ACHN (cell line): Measurements from ENCODE around the gene SIAE.

ENCODE experiments used
- DNase-seq: peaks from one replicate; pipeline ENCODE4 v3.0.0-alpha.2; 2015
- in situ Hi-C: cut with HindIII; loops from 2 replicates; pipeline ENCODE4 v1.10.0; 2017; ENCODE audit warnings: low sequenced_read_pairs, low pct_ligation_motif_present, low pct_unique_long_range_greater_than_20kb

The SIAE gene

DNA sequence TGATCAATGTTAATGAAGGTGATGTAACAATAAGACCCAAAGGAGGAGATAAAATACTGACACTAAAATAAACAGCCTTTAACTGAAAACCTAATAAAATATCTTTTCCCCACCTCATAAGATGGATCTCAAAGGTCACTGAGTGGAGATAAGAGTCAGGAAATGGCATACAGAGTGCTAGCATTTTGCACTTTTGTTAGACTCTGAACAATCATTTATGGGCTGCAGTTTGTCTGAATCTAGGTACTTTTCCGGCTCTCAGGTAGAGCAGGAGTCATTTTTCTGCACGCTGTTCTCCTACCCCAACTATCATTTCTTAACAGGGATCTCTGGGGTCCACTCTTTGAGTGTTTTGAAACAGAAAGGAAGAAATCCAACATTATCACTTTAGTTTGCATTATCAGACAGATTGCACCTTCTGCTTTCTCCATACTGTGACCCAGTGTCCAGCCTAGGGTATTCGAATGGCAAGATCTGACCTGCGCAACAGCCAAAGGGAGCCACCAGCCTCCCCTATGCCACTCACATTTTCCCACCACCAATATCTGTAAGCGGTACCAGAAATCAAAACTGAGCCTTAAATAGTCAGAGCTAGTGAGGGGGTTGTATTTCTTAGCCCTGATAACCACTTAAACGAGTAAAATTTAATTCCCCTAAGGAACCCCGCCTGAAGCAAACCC is 863 bp downstream of the SIAE start:
- DNase-seq, result no peak
- in situ Hi-C loops, result no loop called here

DNA sequence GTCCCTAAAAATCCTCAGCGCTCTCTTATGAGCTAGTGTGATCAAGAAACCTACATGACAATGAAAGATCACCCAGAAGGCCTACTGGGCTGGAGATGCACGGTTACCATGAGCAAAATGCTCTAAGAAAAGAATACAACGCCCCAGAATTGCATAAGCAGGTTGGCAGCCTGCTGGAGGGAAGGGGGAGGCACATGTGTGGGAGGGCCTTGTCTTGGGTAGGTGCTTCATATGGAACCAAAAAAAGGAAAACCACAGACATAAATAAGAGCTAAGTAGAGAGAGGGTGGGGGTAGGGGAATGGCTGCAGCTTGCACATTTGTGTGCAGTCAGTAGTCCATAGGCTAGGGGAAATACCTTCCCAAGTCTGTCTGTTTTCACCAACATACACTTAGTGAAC is 2.8 kb downstream of the SIAE start:
- no peak for DNase-seq
- in situ Hi-C loops, result no loop called here

DNA sequence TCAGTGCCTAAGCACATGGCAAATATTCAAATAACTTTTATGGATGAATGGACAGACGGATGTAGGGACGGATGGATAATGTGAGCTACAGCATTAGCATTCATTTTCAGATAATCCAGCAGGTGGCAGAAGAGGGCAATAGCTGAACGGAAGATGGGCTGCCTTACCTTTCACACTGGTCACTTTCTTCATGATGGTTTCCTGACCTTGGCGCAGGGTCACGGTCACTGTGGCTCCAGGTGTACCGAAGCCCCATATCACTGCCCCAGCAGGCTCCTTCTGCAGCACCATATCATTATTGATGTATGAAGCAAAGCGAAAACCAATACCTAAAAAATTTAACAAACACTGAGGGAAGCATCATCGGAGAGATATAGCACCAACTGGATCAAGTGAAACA is 4.3 kb downstream of the SIAE start:
- in situ Hi-C loops, result no loop called here
- DNase-seq, result peak; percentile 47

DNA sequence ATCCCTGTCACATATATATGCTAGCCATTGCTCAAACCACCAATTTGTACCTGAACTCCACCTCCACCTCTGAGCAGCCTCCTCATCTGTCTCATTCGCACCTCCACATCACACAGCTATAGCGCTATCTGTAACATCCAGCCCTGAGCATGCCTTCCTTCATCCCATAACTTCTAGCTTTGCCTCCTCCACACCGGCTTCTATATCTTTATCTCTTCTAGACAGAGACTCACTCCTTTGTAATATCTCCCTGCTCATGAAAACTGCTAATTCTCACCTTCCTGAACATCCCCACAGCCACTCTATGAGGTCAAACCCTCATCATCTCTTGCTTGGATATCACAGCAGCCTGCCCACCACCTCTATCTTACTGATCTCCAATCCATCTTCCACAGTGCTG is 5.9 kb downstream of the SIAE start:
- no peak for DNase-seq
- in situ Hi-C loops, result no loop called here

DNA sequence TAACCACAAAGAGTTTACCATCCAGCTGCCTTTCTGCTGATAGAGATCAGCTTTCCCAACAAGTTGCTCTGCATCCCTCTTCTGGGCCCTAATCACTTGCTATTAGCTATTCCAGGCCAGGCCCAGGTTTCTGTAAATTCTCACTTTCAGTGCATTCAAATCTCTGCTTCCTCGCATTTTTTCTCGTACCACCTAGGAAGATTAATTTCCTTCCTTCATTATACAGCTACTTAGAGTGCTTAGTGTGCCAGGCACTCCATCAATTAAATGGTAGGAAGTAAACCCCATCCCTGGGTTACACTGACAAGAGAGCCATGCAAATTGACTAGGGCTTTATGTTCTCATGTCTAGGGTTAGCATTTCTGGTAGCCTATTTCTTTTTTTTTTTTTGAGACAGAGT is 9.7 kb downstream of the SIAE start:
- no peak for DNase-seq
- in situ Hi-C loops, result no loop called here

DNA sequence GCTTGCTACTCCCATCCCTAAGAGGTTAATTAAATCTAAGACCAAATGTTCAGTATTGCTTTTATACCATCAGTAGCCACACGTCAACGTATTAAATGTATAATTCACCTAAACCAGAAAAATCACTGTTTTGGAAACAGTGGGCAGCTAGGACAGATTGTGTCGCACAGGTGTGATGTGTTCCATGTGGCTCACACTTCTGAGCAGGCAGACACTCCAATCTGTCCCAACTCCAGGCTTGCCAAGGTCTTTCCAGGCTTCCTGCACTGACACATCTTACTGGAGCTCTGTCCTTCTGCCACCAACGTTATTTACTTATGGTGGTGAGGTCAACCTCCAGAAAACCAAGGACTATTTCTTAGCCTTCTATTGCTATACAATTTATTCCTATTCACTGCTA is 11.4 kb downstream of the SIAE start:
- in situ Hi-C loops, result no loop called here
- no peak for DNase-seq

DNA sequence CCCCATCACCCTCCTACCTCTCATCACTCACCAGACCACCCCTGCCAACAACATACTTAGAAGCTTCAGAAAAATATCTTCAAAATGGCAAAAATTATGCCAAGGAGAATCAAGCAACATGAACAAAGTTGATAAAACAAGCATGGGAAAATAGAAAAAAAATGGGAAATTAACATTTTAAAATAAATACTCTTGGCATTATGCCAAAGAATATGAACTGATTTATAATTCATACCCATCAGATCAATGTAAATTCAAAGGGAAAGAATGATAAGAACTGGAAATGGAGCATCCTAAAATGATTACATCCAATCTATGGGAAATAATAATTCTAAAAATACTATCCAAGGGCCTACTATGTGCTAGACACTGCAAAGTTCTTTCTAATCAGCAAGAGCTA is 12.0 kb downstream of the SIAE start:
- in situ Hi-C loops, result no loop called here

DNA sequence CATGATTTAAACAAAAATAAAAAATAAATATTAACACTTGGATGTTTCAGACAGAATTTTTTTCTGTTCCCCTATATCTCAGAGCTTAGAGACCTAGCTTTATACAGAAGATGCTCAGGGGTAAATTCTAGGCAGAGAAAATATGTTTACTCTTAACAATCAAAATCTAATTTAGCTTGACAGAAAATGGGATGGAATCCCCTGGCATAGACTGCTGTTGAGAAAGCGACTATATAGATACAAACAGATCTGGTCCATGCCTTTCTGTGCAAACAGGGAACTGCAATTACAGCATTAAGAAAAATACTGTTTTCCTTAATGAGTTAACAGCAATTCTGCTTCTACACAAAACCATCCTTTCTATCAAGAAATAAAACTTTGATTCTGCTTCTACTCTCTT is 14.6 kb downstream of the SIAE start:
- DNase-seq, result no peak
- in situ Hi-C loops, result no loop called here

More for the DNA sequence above, 12.0 kb downstream of the SIAE start:
- no peak for DNase-seq

DNA sequence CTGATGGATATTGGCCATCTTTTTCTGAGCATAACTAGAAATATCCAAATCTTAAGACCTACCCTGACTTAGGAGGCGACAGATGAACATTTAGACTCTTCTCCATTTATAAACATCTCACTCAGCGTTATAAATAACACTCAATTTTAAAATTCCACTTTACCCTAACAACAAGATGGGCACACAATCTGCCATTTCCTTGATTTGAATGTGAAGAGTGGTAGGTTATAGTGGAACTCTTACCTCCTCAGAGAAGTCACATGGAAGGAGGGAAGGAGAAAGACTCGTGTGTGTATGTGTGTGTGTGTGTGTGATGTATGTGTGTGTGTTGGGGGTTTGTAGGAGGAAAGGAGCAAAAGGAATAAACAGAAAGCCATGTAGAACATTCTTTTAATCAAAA is 15.0 kb downstream of the SIAE start:
- in situ Hi-C loops, result no loop called here

DNA sequence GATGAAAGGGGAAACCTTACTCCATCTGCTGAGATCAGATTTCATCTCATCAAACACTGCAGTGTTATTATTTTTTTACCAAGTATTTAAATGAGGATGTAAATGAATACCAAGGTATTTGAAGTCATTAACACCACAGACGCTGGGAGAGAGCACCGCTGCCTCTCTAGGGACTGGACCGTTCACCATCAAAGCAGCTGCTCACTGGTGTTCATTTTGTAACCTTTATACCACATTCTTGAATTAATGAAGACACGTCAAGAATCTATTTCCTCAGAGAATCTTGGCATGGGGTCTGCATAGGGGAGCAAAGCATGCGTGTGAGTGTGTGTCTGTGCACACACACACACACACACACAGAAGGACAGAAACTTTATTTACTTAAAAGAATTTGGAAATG is 15.6 kb downstream of the SIAE start:
- in situ Hi-C loops, result no loop called here
- DNase-seq, result no peak

More for the DNA sequence above, 15.0 kb downstream of the SIAE start:
- no peak for DNase-seq

DNA sequence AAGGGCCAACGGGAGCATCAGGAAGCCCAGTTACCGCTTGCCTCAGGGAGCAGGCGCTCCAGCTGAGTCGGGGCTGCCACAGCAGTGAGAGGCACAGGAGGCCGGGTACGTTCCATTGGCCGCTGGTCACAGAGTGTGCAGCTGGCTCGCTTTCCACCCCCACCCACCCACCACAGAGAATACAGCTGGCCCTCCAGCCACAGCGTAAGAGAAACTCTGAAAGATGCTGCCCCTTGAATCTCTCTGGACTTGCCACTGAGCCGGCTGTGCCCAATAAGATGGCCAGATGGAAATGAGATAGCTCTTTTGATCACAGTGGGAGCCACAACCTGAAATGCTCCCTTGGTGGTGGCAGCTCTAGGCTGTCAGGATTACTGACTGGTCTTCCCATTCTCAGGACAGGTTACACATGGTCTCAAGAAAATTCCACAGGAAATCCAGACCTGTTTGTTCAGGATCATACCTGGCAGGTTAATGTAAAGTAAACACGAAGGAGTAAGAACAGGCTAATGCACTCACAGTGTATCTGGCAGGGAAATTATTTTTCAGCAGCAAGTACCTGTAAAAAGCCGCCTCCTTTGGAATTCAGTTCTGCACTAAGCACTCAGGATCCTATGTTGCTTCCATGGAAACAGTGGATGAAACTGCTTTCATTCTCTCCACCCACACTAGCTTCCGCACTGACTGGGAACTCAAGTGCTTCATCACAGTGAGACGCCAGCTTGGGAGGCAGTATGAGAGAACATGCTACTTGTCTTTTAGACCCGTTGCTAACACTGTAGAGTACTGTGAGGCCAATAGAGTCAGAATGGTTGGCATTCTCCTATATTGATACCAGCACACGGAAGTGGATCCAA is 16.5 kb downstream of the SIAE start:
- no peak for DNase-seq
- in situ Hi-C loops, result no loop called here

DNA sequence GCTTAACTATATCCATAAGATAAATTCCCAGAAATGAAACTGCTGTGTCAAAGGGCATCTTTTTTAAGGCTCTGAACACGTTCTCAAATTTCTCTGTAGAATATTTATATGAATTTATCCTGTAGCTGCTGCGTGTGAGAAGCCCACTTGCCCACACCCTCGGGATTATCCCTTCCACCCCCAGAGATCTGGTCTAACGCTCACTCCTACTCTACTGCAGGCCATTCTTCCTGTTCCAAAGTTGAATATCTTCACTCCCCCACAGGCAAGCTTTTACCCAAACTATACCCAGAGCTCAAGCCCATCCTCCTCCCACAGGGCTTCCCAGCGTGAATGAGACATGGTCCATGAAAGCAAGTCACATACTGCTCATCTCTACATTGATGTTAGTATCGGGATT is 24.9 kb downstream of the SIAE start:
- in situ Hi-C loops, result no loop called here
- DNase-seq, result no peak

DNA sequence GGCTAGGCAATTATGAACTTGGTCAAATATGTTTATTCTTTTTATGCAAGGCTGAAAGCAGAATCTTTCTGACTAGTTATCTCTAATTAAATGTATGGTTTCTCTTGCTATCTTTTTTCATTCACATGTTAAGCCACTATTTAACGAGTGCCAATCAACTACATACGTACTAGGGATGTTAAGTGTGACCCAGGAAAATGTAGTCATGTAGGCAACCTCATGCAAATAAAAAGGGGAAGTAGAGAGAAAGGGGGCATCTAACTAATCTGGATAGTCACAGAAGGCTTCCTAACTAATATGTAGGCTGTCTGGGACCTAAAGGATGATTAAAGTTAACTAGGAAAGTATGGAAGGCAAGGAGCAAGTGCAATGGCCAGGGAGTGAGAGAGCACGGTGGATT is 27.4 kb downstream of the SIAE start:
- in situ Hi-C loops, result no loop called here
- no peak for DNase-seq

DNA sequence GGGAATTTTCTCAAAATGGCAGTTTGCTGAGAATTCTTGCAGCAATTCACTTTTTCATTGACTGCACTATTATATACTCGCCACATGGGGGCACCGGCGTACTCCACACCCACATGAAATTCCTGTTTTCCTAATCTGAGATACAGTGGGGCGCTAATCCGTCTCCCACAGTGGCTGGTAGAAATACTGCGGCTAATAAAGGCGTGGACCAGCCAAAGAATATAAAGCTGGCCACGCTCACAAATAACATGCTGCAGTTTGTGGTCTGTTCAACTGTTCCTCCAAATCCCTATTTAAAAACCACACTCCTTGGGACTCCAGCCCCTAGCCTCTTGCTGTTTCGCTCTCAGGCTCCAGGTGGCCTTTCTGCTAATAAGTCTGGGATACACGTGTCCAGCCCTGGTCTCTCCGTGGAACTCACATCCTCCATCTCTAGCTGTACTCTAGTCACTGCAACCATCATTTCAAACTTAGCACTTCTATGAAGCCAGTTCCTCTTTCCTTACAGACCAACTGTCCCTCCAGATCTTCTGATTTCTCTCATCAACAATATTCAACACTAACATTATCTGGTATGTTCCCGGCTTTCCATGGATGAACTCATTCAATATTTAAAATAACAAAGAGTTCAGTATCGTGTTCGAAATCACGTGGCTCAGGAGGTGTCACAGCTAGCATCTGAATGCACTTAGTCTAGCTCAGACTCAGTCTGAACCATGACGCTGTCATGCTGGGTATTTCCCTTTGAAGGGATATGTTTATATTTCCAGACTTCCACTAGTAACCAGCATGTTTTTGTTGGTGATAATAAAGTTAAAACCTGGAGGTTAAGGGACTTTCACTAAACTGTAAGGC is 28.9 kb downstream of the SIAE start:
- in situ Hi-C loops, result no loop called here

DNA sequence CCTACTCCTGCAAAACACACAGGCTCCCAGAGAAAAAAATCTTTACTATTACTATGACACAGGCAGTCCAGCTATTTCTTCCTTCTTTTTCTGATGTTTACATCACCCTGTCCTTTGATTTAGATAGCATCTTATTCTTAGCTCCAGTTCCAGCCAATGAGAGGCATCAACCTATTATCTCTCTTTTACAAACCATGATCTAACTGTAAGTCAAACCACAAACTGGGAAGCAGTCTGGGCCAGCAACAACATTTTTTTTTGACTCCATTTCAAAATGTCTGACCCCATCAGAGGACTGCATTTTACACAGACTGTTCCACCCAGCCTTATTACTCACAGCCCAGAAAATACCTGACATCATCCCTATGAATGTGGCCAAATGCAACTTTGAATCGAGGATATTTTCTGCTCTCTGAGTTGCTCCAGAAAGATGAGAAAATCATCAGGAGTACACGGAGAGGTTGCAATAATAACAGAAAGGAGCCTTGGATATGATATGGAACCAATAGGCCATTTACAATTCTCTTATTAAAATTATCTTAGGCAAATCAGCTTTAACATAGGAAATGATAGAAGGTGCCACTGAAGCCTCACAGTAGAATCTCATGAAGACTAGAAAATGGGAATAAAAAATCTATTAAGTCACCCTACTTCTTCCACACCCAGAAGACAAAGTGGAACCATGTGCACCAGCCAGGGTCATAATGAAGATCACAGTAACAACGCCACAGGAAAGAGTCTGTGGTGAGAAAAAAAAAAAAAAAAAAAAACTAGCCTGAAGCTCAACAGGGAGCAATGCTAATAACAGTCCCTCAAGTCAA is 29.7 kb downstream of the SIAE start:
- in situ Hi-C loops, result no loop called here
- no peak for DNase-seq

More for the DNA sequence above, 28.9 kb downstream of the SIAE start:
- peak; percentile 56 for DNase-seq

DNA sequence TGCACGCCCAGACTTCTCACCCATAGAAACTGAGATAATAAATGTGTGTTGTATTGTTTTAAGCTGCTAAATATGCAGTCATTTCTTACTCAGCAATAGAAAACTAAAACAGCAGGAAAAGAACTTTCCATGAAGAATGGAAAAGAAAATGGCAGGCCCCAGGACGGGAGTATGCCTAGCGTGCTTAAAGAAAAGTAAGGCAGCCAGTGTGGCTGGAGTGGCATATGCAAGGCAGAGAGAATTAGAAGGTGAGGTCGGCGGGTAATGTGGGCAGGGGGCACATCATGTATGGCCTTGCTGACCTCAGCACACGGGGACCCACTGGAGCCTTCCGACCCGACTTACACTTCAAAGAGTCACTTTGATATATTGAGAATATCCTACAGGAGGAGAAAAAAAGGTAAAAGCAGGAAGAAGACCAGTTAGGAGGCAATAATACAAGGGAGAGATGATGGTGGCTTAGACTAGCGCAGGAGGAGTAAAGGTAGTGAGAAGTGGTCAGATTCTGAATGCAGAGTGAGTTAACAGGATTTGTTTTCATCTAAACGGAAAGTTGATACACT is 30.4 kb downstream of the SIAE start:
- no peak for DNase-seq
- in situ Hi-C loops, result no loop called here

DNA sequence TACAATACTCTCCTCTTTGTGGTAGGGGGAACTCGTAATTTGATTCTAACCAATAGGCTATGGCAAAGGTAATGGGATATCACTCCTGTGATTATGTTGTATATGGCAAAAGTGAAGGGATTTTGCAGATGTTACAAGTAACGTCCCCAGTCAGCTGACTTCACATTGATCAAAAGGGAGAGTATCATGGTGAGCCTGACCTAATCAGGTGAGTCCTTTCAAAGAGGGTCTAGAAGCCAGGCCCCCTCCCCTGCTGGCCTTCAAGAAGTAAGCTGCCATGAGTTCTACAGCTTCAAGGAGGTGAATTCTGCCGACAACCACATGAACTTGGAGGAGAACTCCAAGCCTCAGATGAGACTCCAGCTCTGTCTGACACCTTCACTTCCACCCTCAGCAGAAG is 30.9 kb downstream of the SIAE start:
- in situ Hi-C loops, result no loop called here
- no peak for DNase-seq

DNA sequence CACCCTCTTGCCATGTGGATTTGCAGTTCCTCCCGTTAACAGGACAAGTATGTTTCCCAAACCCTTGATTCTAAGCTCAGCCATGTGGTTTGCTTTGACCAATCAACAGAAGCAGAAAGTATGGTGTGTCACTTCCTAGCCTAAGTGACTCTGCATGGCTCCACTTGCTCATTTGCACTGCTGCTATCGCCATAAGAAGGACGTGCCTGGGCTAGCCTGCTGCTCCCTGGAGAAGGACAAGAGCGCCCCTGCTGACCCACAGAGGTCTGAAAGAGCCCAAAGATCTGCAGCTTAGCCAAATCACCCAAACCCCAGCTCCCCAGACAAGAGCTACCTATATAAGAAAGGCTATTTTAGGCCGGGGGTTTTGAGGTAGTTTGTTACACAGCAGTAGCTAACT is 32.9 kb downstream of the SIAE start:
- DNase-seq, result no peak
- in situ Hi-C loops, result no loop called here
